PC-3 (cell line): ENCODE data around the gene NUDT13. TPM values are rescaled to one million over a fixed set of nuclear protein-coding genes. Genes with fewer than 3 reads are reported as not detected.

Experiments used
- ATAC-seq: fragments of 200-7000 bp; cut with Tn5 transposase; 2 replicates; pipeline ENCODE4 v1.9.1; 2020; ENCODE audit warnings: mild to moderate bottlenecking, moderate library complexity
- BruUV-seq: library from RNA; stranded (reverse); fragments of 400-500 nt; replicated peaks from 2 replicates; lab custom pipeline; 2021; lab: Mats Ljungman, UMichigan
- CTCF ChIA-PET: fragments of 300-600 bp; sonication (Branson Sonifier 250); formaldehyde crosslinking; loops from one replicate; lab custom pipeline; 2022; ENCODE audit warnings: antibody characterized with exemption; lab: Charles Lee
- POLR2A ChIA-PET: fragments of 300-600 bp; sonication (Branson Sonifier 250); formaldehyde crosslinking; loops from one replicate; lab custom pipeline; 2022; ENCODE audit warnings: antibody characterized with exemption; ENCODE audit not compliant: unreplicated experiment; lab: Charles Lee
- DNase-seq: peaks from one replicate; pipeline ENCODE4 v3.0.0-alpha.2; 2015
- H2AFZ ChIP-seq: fragments of 300-600 bp; sonication (generic); 2 replicates; pipeline ENCODE4 v1.6.0; 2016; ENCODE audit warnings: antibody characterized with exemption, low read length
- H3F3A ChIP-seq: fragments of 300-600 bp; sonication (generic); one replicate; pipeline ENCODE4 v1.6.0; 2017; ENCODE audit warnings: antibody characterized with exemption, low read length, control low read depth, mild to moderate bottlenecking; ENCODE audit not compliant: unreplicated experiment
- H3K27ac ChIP-seq: fragments of 300-600 bp; sonication (generic); 2 replicates; pipeline ENCODE4 v1.5.1; 2016; ENCODE audit warnings: mild to moderate bottlenecking, low read length
- H3K27me3 ChIP-seq: fragments of 300-600 bp; sonication (generic); 2 replicates; pipeline ENCODE4 v1.6.1; 2016; ENCODE audit warnings: low read length, mixed read lengths
- H3K36me3 ChIP-seq: fragments of 300-600 bp; sonication (generic); 2 replicates; pipeline ENCODE4 v1.6.1; 2016; ENCODE audit warnings: low read depth, mixed run types, low read length, mixed read lengths
- H3K4me1 ChIP-seq: fragments of 300-600 bp; sonication (generic); 2 replicates; pipeline ENCODE4 v1.5.1; 2016; ENCODE audit warnings: low read length; ENCODE audit not compliant: insufficient read depth
- H3K4me2 ChIP-seq: fragments of 300-600 bp; sonication (generic); 2 replicates; pipeline ENCODE4 v1.6.0; 2016; ENCODE audit warnings: low read length
- H3K4me3 ChIP-seq: fragments of 300-600 bp; sonication (generic); 2 replicates; pipeline ENCODE4 v1.5.1; 2016; ENCODE audit warnings: mild to moderate bottlenecking, low read length, mixed read lengths
- H3K79me2 ChIP-seq: fragments of 300-600 bp; sonication (generic); 2 replicates; pipeline ENCODE4 v1.6.1; 2017; ENCODE audit warnings: low read length, mixed read lengths
- H3K9ac ChIP-seq: fragments of 300-600 bp; sonication (generic); 2 replicates; pipeline ENCODE4 v1.6.0; 2016; ENCODE audit warnings: mild to moderate bottlenecking, low read length
- H3K9me2 ChIP-seq: fragments of 300-600 bp; sonication (generic); replicated peaks from 2 replicates; pipeline ENCODE4 v1.6.1; 2016; ENCODE audit warnings: mixed run types, low read length, mixed read lengths
- H3K9me3 ChIP-seq: fragments of 300-600 bp; sonication (generic); 2 replicates; pipeline ENCODE4 v1.6.1; 2016; ENCODE audit warnings: low read length, mixed read lengths
- H4K20me1 ChIP-seq: fragments of 300-600 bp; sonication (generic); 2 replicates; pipeline ENCODE4 v1.6.1; 2016; ENCODE audit warnings: low read length, mixed read lengths
- CTCF ChIP-seq: fragments of 300-600 bp; sonication (generic); conservative IDR thresholded peaks from 2 replicates; pipeline ENCODE4 v1.5.1; 2017; ENCODE audit warnings: antibody characterized with exemption, low read depth, mild to moderate bottlenecking, low read length
- EZH2 ChIP-seq: fragments of 300-600 bp; sonication (generic); IDR thresholded peaks from one replicate; pipeline ENCODE4 v1.6.1; 2017; ENCODE audit warnings: antibody characterized with exemption, mild to moderate bottlenecking, low read length; ENCODE audit not compliant: unreplicated experiment
- EZH2phosphoT487 ChIP-seq: fragments of 300-600 bp; sonication (generic); IDR thresholded peaks from 2 replicates; pipeline ENCODE4 v1.6.1; 2018; ENCODE audit warnings: mild to moderate bottlenecking, antibody characterized with exemption, low read length, borderline replicate concordance
- intact Hi-C: fragments of 100-400 bp; cut with micrococcal nuclease; formaldehyde crosslinking; loops from 2 replicates; pipeline ENCODE4 v1.9.0; 2023
- total RNA-seq: library from RNA; depleted of rRNA; stranded (reverse); fragments of >200 nt; gene quantifications from 2 replicates; pipeline ENCODE4 v1.2.3, GENCODE V29; 2014

Gene NUDT13
- total RNA-seq, 1 experiment from 2014 or later: 1.8 TPM

GRCh38 chr10:73075829-73076228 is 34.4 kb upstream of the NUDT13 start:
- H4K20me1 ChIP-seq: 0 out of 2 replicates have a peak, but pooled peaks cover 3% of the 10 kb centered on the region
- H3K9me3 ChIP-seq: no peaks in the 10 kb centered on the region
- no peak overlapping the region for H3K27ac ChIP-seq
- intact Hi-C loops: no loop called here
- no peak overlapping the region for H3K4me2 ChIP-seq
- peaks cover 29% of the 10 kb centered on the region for H3K36me3 ChIP-seq
- TF ChIP-seq EZH2phosphoT487: no peak
- TF ChIP-seq CTCF: no peak
- no peak for TF ChIP-seq EZH2
- H2AFZ ChIP-seq: no peak overlapping the region
- H3F3A ChIP-seq: no peaks in the 10 kb centered on the region
- no peak overlapping the region for H3K4me3 ChIP-seq
- peaks cover 16% of the 10 kb centered on the region for H3K4me1 ChIP-seq
- DNase-seq (no peak), ATAC-seq (no peak)
- POLR2A ChIA-PET: interaction anchor here (0.6 kb wide), 1 partner anchor 38 kb away, joined by 4 read pairs; no protein-coding TSS in a partner anchor
- CTCF ChIA-PET: no interaction called here
- peaks cover 51% of the 10 kb centered on the region for H3K79me2 ChIP-seq
- H3K27me3 ChIP-seq: no peaks in the 10 kb centered on the region
- BruUV-seq: no TSS peak
- no peaks in the 10 kb centered on the region for H3K9me2 ChIP-seq
- H3K9ac ChIP-seq: no peak overlapping the region

GRCh38 chr10:73076360-73077183 is 33.7 kb upstream of the NUDT13 start:
- Histone ChIP-seq H3K27ac (peak overlapping the region; percentile 5), H3F3A (no peaks in the 10 kb centered on the region), H3K9ac (0 out of 2 replicates have a peak overlapping the region, but pooled peaks have one; percentile 0), H3K36me3 (peaks cover 21% of the 10 kb centered on the region), H3K4me1 (peaks cover 16% of the 10 kb centered on the region), H4K20me1 (0 out of 2 replicates have a peak, but pooled peaks cover 3% of the 10 kb centered on the region), H3K4me2 (peak overlapping the region; percentile 23), H3K4me3 (peak overlapping the region; percentile 3; the same call in 1 of the 2 replicates), H2AFZ (peak overlapping the region; percentile 31), H3K79me2 (peaks cover 58% of the 10 kb centered on the region), H3K9me3 (no peaks in the 10 kb centered on the region), H3K9me2 (no peaks in the 10 kb centered on the region), H3K27me3 (no peaks in the 10 kb centered on the region)
- DNase-seq: peak; percentile 77
- TF ChIP-seq EZH2 (no peak), CTCF (no peak), EZH2phosphoT487 (no peak)
- BruUV-seq: no TSS peak
- POLR2A ChIA-PET: interaction anchor here (0.6 to 0.9 kb wide), 7 partner anchors 10 to 687 kb away, joined by 3 to 7 read pairs (median 3); no protein-coding TSS in a partner anchor
- peak; percentile 88 for ATAC-seq
- CTCF ChIA-PET: interaction anchor here (0.7 to 1.2 kb wide), 2 partner anchors 9 to 20 kb away, joined by 3 to 9 read pairs; partner anchors contain the start of gene P4HA1
- intact Hi-C loops: loop anchor here (1.0 kb wide), 1 partner anchor 11 kb away; no protein-coding TSS in a partner anchor
